HPDE6-E6E7 (cell line): ENCODE results near the gene CDH12.
A peak's percentile ranks its signal among the peaks of the same experiment; 100 is the strongest.

Experiments
- DNase-seq: peaks from one replicate; pipeline ENCODE4 v3.0.0; 2011; ENCODE audit warnings: missing footprints; ENCODE audit errors: extremely low spot score

The CDH12 gene

DNA sequence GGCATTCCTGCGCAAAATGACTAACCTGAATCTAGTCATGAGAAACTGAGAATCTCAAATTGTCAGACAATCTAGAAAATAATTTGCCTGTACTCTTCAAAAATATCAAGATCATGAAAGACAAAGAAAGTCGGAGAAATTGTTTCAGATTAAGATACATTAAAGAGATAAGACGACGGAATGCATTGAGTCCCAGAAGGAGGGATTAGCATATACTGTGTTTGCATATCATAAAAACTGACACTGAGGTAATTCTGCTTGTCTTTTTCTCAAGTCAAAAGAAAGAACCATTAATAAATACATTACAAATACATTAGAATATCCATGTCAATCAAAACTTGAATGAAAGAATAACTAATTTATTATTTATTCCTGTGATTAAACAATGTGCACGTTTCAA lies 88.4 kb downstream of the CDH12 start:
- no peak for DNase-seq

- DNase-seq = no peak
Measured at GRCh38 chr5:22757776-22758175, 95.4 kb downstream of the CDH12 start.

DNA sequence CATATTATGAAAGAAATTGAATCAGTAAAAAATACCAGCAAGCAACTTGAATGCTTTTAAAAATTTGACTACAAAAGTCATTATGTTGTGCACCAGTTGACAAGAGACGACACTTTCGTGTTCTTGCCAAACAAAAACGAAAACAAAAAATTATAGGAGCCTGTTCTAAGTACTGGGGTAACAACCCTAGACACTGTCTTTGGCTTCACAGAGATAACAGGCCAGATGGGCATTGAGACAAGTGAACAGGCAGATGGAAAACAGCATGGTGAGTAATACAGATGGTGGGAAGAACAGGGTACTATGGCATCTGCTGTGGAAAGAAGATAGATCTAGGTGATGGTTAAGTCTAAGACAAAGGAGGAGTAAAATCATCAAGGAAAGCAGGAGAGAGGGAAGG lies 99.0 kb downstream of the CDH12 start:
- DNase-seq = no peak

DNA sequence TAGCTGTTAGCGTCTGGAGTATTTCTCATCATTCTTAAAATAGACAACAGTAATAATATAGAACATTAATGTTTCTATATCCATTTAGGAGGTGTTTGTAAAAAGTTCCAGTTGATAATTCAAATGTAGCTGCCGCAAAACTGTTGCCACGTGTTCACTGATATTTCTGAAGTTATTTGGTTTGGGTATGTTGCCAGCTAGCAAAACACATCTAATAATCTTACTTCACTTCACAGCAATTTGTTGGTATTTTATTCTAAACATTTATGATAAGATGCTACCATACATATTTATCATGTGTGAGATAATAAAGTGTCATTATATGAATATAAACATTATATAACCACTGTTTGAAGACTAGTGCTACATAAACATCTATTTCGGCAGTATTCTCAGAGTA lies 101.6 kb downstream of the CDH12 start:
- no peak for DNase-seq

DNA sequence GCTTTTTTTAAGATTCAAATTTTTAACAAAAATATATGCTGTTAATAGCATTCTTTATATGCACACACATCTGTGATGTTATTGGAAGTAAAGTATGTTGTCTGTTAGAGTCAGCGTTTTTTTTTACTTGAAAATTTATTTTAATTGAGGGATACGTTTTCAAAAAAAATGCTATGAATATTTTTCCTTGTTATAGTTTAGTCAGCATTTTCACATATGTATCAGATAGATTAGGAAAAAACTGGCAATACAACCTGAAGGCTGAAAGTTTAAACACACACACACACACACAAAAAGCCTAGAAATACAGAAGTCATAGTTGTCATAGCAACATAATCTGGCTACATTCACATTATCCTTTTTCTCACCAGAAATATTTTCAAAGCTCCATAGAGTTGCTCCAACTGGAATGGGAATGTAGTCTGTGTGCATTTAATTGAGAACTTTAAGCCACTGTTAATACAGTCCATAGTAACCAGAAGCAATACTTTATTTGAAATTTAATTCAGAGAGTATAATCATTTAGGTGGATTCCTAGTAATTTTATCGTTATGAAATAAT lies 116.6 kb downstream of the CDH12 start:
- no peak for DNase-seq

DNA sequence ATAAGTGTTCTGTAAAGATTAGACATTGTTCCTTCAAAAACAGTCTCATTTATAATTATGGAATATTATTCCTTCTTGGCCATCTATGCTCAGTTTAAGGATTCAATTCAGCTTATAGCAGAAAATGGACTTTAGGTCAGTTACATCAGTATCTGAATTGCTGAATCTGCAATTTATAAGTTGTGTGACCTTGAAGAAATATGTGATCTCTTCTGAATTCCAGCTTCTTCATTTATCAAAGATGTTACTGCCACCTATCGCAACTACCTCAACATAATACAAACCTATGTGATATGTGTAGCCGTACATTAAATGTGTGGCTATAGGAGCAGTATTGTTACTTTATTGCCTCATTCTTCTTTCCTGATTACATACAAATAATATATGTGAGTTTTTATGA lies 118.2 kb downstream of the CDH12 start:
- no peak for DNase-seq

DNA sequence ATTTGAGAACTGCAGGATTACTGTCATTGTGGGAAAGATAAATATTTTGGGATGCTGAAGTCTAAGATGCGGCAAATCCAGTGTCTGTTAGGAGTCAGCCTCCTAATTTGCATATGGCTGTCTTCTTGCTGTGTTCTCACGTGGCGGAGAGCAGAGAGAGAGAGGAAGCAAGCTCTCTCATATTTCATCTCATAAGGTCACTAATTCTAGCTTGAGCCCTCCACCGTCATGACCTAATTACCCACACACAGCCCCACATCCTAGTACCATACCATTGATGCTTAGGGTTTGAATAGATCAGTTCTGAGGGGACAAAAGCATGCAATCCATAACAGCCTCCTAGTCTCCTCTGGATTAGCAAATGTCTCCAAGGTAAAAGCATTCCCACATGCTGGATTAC lies 124.5 kb downstream of the CDH12 start:
- no peak for DNase-seq

- DNase-seq = no peak
Measured at GRCh38 chr5:22722491-22722890, 130.7 kb downstream of the CDH12 start.

- DNase-seq = no peak
Measured at GRCh38 chr5:22722056-22722455, 131.1 kb downstream of the CDH12 start.

GRCh38 chr5:22719842-22720241 lies 133.3 kb downstream of the CDH12 start:
- no peak for DNase-seq

DNA sequence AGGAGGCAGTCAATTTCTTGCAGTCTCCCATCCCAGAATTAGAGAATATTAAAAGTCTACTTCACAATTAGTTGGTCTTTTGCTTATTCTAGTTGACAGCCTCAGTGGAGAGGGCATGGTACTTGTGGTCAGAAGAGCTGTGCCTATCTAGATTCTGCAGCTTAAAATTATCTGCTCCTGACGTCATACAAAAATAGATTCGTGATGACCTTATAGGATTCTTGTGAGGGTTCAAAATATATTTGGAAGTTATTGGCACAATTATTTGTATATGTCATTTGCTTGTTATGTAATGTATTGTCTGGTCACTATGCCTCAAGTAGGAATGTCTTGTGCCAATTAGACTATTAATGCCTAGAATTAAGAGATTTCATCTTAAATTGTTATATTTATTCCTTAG lies 142.5 kb downstream of the CDH12 start:
- no peak for DNase-seq

DNA sequence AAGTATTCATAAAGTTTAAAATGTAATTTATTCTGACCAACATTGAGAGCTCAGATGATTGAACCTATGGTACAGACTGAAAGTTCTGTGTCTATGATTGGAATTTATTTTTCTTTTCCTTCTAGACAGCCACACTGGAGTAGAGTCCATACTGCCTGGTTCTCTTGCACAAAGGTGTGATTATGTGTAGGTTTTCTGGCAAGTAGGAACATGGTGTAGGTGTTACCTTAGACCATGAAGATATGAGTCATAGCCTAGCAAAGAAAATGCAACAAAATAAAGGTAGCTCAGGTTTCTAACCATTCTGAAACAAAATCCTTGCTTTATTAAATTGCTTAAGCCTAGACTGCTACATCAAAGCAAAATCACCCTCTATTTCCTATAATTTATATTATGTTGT lies 143.4 kb downstream of the CDH12 start:
- peak; percentile 74 for DNase-seq

GRCh38 chr5:22708770-22709328 lies 144.3 kb downstream of the CDH12 start:
- DNase-seq = no peak

DNA sequence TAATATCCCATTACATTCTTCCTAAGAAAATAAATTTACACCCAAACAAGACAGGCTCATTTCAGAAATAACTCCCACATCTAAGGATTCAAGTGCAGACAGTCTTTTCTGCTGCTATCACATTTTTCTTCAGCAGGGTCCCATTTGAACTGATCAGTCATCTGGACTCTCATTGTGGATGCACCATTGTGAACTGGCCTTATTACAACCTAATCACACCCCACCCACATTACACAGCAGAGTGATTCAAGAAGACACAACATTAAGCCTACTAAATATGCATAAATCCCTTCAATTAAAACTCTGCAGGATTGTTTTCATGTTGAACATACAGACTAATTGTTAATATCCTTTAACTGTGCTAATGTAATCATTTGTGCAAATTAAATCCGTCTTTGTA lies 146.2 kb downstream of the CDH12 start:
- DNase-seq = no peak

- no peak for DNase-seq
Measured at GRCh38 chr5:22699319-22699718, 153.8 kb downstream of the CDH12 start.

GRCh38 chr5:22693121-22693520 lies 160.0 kb downstream of the CDH12 start:
- DNase-seq = no peak

- no peak for DNase-seq
Measured at GRCh38 chr5:22683050-22683449, 170.1 kb downstream of the CDH12 start.

DNA sequence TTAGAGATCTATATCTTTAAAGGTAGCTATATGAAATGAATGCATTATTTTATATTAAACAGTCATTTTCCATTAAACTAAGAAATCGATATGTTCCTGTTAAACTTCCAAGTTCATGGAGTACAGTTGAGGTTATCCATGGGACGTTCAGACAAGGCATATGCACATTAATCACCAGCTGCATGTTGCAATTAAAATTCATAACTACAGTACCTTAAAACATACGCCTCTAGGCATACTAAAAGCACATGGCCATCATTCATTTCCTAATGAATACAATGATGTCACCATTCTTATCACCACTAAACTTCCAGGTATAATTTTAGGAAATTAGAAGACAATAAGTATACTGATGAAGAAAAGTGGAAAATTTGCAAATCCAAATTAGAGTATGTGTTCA lies 174.3 kb downstream of the CDH12 start:
- no peak for DNase-seq

GRCh38 chr5:22673131-22673530 lies 180.0 kb downstream of the CDH12 start:
- no peak for DNase-seq

- no peak for DNase-seq
Measured at GRCh38 chr5:22669345-22669744, 183.8 kb downstream of the CDH12 start.

GRCh38 chr5:22665801-22666200 lies 187.3 kb downstream of the CDH12 start:
- DNase-seq = no peak

DNA sequence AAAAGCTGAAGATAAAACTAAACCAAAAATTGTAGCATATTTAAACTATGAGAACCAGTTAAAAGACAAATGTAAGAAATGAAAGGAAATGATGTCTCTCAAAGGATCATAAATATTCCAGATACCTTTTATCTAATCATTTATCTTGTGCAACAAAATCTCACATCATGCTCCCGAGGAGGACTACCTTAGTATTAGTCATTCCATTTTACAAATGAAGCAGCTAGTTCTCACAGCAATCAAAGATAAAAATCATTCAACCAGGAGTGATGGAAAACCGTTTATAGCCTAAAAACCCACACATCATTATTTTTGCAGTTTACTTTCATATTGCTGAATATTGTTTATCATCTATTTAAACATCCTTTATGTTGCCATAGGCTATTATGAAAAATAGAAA lies 190.0 kb downstream of the CDH12 start:
- no peak for DNase-seq

GRCh38 chr5:22662391-22662790 lies 190.8 kb downstream of the CDH12 start:
- no peak for DNase-seq

DNA sequence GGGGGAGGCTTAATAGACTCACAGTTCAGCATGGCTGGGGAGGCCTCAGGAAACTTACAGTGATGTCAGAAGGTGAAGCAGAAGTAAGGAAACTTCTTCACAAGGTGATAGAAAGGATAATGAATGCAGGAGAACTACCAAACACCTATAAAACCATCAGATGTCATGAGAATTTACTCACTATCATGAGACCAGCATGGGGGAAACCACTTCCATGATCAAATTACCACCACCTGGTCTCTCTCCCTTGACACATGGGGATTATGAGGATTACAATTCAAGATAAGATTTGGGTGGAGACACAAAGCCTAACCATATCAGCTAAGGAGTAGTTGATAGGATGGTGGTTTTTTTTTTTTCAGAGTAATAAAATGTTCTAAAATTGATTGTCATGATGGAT lies 201.8 kb downstream of the CDH12 start:
- no peak for DNase-seq
